Right renal pelvis (tissue), 4 donors: Measurements from ENCODE around the gene CLOCK. TPM values are rescaled to one million over a fixed set of nuclear protein-coding genes. Genes with fewer than 3 reads are reported as not detected.

Experiments
- DNase-seq, 4 donors: peaks; one replicate each; pipeline ENCODE4 v3.0.0-alpha.2; 2013; ENCODE audit warnings: low read depth in 4 of 4, low spot score in 3 of 4, missing footprints in 1 of 4
- polyA plus RNA-seq, 4 donors: library from polyadenylated mRNA; unstranded; fragments of 120-200 nt; gene quantifications; one replicate each; pipeline ENCODE4 v1.2.1, GENCODE V29; 2013; ENCODE audit not compliant: insufficient read length in 4 of 4

The CLOCK gene
- polyA plus RNA-seq, 4 donors, result 17.6 to 24.7 (median 21.6) TPM

DNA sequence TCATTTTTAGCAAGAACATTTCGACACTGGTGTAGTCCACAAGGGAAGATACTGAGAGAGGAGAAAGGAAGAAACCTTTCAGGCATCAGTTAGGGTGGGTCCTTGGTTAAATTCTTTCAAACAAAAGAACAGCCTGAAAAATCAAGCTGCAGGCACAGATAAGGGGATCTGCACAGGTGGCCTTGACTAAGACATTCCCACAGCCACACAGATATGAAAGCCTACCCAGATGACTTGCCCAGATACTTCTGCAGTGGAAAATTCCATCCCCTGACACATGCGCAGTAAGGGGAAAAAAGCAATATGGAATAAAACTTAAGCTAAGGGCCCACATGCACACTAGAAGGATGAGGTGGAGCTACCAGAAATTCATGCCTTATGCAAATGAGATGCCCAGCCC is 159.9 kb downstream of the CLOCK start:
- DNase-seq, result no peak

DNA sequence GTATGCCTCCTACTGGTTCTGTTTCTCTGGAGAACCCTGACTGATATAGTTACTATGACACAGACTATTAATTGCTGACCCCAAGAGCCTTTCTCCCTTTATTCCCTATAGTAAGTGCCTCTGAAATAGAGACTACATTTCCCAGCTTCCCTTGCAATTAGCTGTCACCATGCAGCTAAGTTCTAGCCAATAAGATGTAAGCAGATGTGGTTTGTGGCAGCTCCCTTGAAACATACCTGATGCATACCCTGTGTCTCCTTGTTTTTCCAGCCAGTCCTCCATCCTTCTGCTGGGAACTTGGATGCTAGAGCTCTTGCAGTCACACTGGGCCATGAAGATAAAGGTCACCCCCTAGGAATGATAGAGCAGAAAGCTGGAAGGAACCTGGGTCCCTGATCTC is 160.6 kb downstream of the CLOCK start:
- DNase-seq, result no peak

DNA sequence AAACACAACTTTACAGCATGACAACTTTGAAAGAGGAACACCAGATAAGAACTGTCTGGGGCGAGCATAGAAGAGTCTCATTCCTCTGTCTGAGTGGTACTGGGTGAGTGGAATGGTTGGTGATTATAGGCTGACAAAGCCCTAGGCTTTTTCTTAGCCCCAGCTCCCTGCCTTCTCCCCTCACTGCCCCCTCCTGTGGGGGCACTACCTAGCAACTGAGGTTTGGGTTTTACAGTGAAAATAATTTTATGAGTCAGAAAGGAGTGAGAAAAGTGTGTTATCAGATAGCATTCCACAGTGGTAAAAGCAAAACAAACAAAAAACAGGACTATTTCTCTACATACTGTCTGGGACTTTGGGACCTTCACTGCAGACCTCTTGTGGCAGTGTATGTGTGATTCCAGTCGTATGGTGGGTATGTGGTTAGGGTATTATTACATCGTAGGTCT is 161.5 kb downstream of the CLOCK start:
- DNase-seq, result no peak

- no peak for DNase-seq
These were observed 164.2 kb downstream of the CLOCK start for GRCh38 chr4:55382488-55383003.

GRCh38 chr4:55381502-55381901 is 165.2 kb downstream of the CLOCK start:
- no peak for DNase-seq

- no peak for DNase-seq
These were observed 166.1 kb downstream of the CLOCK start for GRCh38 chr4:55380576-55380975.

DNA sequence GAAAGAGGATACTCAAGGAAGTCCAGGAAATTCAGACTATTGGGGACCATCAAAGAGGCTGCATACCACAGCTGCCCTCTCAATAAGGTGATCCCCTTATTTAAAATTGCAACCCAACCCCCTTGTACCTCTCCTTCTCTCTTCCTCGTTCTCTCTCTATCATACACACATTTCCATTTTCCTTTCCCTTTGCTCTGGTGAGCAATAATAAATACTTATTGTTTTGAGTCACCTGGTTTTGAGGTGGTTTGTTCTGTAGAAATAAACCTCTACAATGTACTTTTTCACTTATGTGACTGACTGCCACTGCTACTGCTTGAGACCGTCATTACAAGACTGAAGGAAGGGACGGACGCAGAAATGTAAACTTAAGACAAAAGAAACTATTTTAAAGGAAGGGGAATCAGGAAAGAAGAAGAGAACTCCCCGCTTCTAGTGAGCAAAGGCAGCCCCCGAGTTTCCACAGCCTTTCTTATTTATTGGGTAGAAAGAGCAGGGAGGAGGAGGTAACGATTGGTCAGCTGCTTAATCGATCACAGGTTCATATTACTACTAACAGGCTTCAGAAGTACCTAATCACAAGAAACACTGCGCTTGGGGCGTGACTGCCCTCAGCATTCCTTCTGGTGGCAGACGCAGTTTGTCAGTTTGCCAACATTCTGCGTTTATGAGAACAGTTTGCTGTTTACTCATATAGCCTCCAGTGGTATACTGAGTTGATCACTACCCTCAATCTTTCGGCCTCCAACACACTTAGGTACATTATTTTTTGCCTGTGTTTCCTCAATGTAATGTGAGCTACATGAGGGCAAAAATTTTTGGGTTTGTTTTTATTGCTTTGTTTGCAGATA is 167.9 kb downstream of the CLOCK start:
- no peak for DNase-seq

Other genes starting within 250 kb of the CLOCK start
- gene SRD5A3, start 200.7 kb downstream of the CLOCK start, polyA plus RNA-seq, result 10 to 100 TPM; 17.4 to 23.7 (median 20.7) TPM
- gene TMEM165, start 151.0 kb downstream of the CLOCK start, polyA plus RNA-seq, result 10 to 100 TPM; 76.3 to 95.2 (median 88.0) TPM
- gene PDCL2, start 45.3 kb upstream of the CLOCK start, polyA plus RNA-seq, result not detected
- 10 to 100 TPM in 3 of 4 donors, 1 to 10 TPM in 1; 8.1 to 12.5 (median 11.2) TPM for gene NMU, start 89.4 kb upstream of the CLOCK start, polyA plus RNA-seq